NCI-H526 treated with DMSO at 0.1 percent for 48 hours (cell line): ENCODE measurements around the gene ADGRD1.

Experiments
- DNase-seq: peaks from one replicate; lab custom pipeline; 2025; lab: John Stamatoyannopoulos, UW

Gene ADGRD1

GRCh38 chr12:130966443-130967030, 12.8 kb downstream of the ADGRD1 start:
- DNase-seq = no peak

GRCh38 chr12:130967636-130968035, 13.9 kb downstream of the ADGRD1 start:
- no peak for DNase-seq

- no peak for DNase-seq
These were observed 14.9 kb downstream of the ADGRD1 start for GRCh38 chr12:130968611-130969010.

DNA sequence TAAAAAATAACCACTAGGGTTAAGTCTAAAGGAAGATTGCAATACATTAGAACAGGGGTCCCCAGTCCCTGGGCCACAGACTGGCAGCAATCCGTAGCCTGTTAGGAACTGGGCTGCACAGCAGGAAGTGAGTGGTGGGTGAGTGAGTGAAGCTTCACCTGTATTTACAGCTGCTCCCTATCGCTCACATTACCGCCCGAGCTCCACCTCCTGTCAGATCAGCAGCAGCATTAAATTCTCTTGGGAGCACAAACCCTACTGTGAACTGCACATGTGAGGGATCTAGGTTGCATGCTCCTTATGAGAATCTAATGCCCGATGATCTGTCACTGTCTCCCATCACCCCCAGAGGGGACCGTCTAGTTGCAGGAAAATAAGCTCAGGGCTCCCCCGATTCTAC, 15.5 kb downstream of the ADGRD1 start:
- no peak for DNase-seq

- peak; percentile 48 for DNase-seq
These were observed 16.6 kb downstream of the ADGRD1 start for GRCh38 chr12:130970165-130970907.

- no peak for DNase-seq
These were observed 17.2 kb downstream of the ADGRD1 start for GRCh38 chr12:130970908-130971233.

DNA sequence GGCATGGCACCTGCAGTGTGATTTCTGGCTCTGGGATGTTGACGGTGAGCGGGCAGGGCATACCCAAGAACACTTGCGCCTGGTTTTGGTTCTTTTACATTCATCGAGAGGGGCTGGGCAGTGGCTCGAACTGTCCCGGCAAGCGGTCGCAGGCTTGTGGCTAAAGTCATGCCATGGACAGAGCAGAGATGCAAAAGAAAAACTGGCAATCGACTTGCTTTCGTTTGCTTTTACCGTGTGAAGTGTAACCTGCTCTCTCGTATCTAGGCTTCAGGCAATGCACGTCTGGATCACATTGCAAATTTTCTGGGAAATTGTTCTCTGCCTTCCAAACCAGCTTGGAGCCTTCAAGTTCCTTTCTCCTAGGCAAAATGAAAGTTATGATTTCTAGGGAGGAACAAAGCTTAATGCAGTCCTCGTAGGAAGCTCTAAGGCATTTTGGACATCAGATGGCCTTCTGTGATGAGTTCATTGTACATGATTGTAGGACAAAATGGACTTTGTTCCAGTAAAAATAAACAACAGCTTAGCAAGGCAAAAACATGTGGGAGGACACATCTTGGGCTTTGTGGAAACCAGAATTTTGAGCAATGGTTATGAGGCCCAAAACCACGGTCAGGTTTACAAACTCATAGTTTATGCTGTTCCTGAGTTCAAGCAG, 18.3 kb downstream of the ADGRD1 start:
- DNase-seq = no peak

- no peak for DNase-seq
These were observed 18.9 kb downstream of the ADGRD1 start for GRCh38 chr12:130972586-130972950.

GRCh38 chr12:130973109-130973508, 19.4 kb downstream of the ADGRD1 start:
- DNase-seq = no peak

DNA sequence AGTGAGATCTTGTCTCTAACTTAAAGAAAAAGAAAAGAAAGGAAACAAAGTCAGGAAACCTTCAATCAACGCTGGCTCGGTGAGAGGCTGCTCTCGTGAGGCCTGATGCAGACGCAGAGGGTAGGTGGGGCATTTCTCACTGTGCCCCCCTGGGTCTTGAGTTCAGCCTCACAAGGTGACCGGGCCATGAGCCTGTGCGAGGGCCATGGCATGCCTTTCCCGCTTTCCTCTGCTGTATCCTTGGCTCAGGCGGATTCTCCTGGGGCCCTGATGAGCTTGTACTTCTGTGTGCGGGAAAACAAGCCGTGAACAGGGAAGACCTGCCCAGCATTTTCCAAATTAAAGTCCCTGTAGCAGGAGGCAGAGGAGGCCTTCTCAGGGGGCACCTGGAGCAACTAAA, 20.2 kb downstream of the ADGRD1 start:
- DNase-seq = no peak

- DNase-seq = no peak
These were observed 21.4 kb downstream of the ADGRD1 start for GRCh38 chr12:130975116-130975515.

DNA sequence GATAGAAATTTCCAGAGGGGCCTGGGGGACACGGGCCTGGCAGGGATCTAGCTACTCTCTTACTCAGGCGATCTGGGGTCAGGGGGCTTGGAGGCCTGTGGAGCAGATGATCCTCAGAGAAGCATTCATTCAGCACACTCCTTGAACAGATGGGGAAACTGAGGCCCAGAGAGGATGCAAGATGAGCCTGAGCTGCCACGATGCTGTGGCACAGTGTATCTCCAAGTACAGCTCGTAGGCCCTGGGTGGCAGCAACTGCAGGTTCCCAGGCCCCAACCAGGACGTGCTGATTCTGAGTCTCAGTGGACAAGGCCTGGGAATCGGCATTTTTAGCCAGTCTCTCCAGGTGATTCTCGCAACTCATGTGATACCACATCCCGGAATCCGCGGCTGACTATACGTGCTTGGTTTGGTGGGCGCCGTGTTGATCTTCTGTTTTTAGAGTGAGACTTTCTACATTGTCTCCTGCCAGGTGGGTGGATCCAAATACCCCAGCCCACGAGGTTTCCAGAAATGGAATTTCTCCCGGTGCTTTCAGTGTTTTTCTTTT, 22.5 kb downstream of the ADGRD1 start:
- DNase-seq = no peak

DNA sequence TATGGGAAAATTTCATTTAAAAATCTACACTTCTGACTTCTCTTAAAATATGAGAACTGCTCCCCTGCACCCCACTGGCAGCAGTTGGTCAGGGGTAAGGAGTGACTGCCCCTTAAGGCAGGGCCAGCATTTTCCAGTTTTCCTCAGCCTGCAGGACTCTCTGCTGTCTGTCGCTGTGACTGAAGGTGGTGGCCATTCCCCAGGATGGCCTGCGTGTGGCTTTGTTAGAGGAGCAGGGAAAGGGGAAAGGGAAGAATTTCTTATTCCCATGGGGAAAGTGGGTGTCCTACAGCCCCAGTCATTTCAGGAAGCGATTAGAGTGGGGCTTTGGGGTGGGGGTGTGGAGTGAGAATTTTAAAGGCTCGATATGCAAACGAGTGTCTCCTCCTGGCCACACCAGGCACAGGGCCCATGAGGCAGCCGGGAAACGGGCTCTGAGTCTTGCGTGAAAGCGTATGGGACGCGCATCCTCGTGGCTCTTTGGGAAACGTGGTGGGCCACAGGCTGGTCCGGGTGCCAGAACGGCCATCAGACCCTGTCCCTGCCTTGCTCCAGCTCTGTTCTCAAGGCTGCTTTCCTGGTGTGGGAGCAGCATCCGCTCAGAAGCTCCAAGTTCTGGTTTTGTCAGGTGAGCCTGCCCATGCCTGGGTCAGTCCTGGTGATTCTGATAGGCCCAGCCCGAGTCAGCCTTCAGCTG, 23.5 kb downstream of the ADGRD1 start:
- peak; percentile 26 for DNase-seq

GRCh38 chr12:130977743-130978095, 24.0 kb downstream of the ADGRD1 start:
- DNase-seq = no peak

GRCh38 chr12:130978785-130979184, 25.1 kb downstream of the ADGRD1 start:
- no peak for DNase-seq

- peak; percentile 63 for DNase-seq
These were observed 27.5 kb downstream of the ADGRD1 start for GRCh38 chr12:130981074-130981742.

- no peak for DNase-seq
These were observed 28.2 kb downstream of the ADGRD1 start for GRCh38 chr12:130981911-130982310.

DNA sequence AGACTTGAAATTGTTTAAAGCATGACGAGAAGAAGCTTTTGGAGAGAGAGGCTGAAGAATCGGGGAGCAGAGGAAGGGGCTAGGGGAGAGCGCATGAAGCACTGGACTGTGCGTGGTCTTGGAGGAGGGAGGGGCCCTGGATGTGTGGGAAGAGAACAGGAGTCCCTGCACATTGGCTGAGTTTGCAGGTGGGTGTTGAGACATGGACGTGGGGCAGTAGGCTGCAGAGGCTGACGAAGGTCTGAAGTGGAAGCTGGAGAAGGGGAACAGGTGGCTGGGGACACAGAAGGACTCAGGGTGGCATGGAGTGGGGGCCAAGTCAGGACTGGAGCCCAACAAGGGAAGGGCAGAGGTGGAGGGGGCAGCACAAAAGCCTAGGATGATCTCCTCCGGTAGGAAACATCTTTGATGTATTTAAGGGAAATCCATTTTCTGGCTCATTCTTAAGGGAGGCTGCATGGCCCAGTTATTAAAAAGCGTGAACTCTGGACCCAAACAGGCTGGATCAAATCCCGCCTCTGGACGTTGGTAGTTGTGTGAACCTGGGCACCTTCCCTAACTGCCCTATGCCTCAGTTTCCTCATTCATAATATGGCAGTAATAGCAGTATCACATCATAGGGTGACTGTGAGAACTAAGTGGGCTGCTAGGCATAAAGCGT, 29.0 kb downstream of the ADGRD1 start:
- DNase-seq = no peak

DNA sequence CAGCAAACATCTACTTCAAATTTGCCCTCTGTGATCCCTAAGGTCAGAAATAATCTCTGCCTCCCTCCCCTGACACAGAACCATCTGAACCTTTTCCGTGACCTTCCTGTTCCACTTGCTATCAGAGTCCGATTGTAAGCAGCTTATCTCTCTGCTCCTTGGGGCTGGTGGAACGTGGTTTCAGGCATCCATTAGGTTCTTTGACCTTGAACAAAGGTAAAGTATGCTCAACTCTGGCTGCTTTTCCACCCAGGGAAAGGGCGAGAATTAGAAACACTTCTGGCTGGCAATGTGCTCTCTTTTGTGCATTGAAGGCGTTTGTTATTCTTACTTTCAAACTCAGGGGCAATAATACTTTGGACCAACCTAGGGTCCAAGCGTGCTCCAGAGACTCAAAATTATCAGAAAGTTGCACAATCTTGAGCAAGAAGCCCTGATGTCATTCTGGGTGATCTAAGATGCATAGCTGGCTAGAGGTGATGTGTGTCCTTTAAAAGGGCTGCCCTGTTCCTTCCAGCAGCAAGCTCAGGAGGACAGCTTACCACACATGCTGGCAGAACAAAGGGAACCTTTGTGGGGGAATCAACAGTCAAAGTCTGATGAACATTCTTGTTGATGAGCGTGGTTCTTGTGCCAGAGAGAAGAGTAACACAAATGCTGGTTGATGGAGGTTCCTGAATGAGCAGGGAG, 29.8 kb downstream of the ADGRD1 start:
- DNase-seq = peak; percentile 37

- no peak for DNase-seq
These were observed 30.7 kb downstream of the ADGRD1 start for GRCh38 chr12:130984183-130985058.
